ENCODE results near the gene WDR20.

Gene WDR20, protein sequence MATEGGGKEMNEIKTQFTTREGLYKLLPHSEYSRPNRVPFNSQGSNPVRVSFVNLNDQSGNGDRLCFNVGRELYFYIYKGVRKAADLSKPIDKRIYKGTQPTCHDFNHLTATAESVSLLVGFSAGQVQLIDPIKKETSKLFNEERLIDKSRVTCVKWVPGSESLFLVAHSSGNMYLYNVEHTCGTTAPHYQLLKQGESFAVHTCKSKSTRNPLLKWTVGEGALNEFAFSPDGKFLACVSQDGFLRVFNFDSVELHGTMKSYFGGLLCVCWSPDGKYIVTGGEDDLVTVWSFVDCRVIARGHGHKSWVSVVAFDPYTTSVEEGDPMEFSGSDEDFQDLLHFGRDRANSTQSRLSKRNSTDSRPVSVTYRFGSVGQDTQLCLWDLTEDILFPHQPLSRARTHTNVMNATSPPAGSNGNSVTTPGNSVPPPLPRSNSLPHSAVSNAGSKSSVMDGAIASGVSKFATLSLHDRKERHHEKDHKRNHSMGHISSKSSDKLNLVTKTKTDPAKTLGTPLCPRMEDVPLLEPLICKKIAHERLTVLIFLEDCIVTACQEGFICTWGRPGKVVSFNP

DNA sequence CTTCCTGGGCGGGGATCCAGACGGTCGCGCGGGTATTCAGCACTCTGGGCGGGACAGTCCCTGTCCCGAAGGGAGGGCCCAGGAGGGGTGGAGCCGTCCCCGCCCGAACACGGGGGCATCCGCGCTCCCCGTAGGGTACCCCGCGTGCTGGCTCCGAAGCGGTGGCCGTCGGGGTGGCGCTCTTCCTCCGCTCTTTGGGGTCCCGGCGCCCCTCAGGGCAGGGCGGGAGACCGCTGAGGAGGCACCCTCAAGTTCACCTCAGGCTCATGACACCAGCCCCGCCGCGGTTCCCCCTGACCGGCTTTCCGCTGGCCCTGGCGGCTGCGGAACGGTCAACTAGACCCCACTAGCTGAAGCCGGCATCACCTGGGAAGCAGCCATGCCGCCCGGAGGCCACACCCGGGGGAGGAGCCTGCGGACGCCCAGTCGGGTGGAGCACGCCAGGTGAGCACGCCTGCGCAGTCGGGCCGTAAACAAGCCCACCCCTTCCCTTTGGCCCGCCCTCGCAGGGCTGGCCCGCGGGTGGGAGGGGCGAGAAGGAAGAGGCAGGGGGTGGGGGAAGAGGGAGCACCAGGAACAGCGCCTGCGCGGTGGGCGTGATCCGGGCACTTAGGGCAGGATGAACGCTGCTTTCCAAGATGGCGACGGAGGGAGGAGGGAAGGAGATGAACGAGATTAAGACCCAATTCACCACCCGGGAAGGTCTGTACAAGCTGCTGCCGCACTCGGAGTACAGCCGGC lies at the start of gene WDR20:
TSS of gene WDR20 (plus strand) at position 612 of the 741 bp plus-strand sequence. CDS start at position 639, 27 bp downstream.
- no peaks in the 10 kb centered on the region for H3K27me3 ChIP-seq (ENCODE audit: control insufficient read depth, insufficient read depth, low read length)
- peak within 1 kb of the TSS; percentile 95 for H3K9ac ChIP-seq (ENCODE audit: low read length)
- no peaks in the 10 kb centered on the region for H3K36me3 ChIP-seq (ENCODE audit: control insufficient read depth, insufficient read depth, low read length)
- peaks cover 8% of the 10 kb centered on the region for H3K4me1 ChIP-seq (ENCODE audit: control insufficient read depth, insufficient read depth, low read length)
- no peaks in the 10 kb centered on the region for H3K9me3 ChIP-seq (ENCODE audit: control insufficient read depth, low read length)
- peak within 1 kb of the TSS; percentile 98 for H3K4me3 ChIP-seq (ENCODE audit: low read length)

DNA sequence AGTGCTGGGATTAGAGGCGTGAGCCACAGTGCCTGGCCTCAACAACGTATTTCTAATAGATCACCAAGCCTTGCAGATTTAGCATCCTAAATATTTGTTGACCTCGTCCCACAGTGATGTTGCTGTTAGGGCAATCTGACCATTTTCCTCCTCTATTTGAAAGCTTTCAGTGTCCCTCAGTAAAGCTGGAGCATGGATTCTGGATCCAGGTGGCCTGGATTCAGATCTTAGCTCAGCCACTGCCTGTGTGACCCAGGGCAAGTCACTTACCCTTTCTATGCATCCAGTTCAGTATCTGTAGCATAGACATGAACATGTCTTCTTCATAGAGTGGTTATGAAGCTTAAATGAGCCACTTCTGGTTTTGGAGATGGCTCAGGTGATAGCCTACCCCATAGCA lies 49.0 kb upstream of the WDR20 start:
- Histone ChIP-seq H3K4me3 (ENCODE audit: low read length) (no peak overlapping the region), H3K27me3 (ENCODE audit: control insufficient read depth, insufficient read depth, low read length) (no peaks in the 10 kb centered on the region), H3K36me3 (ENCODE audit: control insufficient read depth, insufficient read depth, low read length) (no peaks in the 10 kb centered on the region), H3K4me1 (ENCODE audit: control insufficient read depth, insufficient read depth, low read length) (peaks cover 9% of the 10 kb centered on the region), H3K9me3 (ENCODE audit: control insufficient read depth, low read length) (no peaks in the 10 kb centered on the region), H3K9ac (ENCODE audit: low read length) (no peak overlapping the region)

DNA sequence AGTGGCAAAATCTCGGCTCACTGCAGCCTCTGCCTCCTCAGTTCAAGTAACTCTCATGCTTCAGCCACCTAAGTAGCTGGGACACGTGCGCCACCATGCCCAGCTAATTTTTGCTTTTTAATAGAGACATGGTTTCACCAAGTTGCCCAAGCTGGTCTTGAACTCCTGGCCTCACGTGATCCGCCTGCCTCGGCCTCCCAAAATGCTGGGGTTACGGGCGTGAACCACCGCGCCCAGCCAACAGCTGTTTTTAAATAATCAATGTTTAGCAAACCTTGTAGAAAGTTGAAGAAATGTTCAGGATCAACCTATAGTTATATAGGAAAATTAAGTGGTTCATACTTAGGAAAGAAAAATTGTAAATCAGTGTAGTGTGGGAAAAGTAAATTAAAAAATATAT lies 46.9 kb upstream of the WDR20 start:
- no peak overlapping the region for H3K4me3 ChIP-seq (ENCODE audit: low read length)
- no peaks in the 10 kb centered on the region for H3K9me3 ChIP-seq (ENCODE audit: control insufficient read depth, low read length)
- no peaks in the 10 kb centered on the region for H3K27me3 ChIP-seq (ENCODE audit: control insufficient read depth, insufficient read depth, low read length)
- no peaks in the 10 kb centered on the region for H3K36me3 ChIP-seq (ENCODE audit: control insufficient read depth, insufficient read depth, low read length)
- no peak overlapping the region for H3K9ac ChIP-seq (ENCODE audit: low read length)
- H3K4me1 ChIP-seq (ENCODE audit: control insufficient read depth, insufficient read depth, low read length): peaks cover 14% of the 10 kb centered on the region

DNA sequence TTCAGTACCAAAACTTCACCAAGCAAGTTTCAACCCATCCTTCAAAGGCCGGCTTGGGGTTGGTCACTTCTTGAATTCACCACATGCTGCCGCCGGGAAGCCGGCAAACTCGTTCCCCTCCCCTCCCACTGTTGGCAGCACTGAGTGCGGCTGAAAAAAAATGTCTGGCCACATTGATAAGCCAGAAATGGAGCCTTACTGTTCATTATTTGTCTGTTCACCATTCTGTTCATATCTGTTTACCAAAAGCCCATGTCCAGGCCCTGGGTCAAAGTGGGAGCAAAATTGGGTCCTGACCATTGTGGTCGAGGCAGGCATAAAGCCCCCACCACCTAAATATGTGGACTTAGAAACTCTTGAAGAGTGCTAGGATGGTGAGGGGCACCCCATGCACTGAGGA lies 45.6 kb upstream of the WDR20 start:
- H3K36me3 ChIP-seq (ENCODE audit: control insufficient read depth, insufficient read depth, low read length): no peaks in the 10 kb centered on the region
- H3K9me3 ChIP-seq (ENCODE audit: control insufficient read depth, low read length): no peaks in the 10 kb centered on the region
- H3K27me3 ChIP-seq (ENCODE audit: control insufficient read depth, insufficient read depth, low read length): no peaks in the 10 kb centered on the region
- no peak overlapping the region for H3K9ac ChIP-seq (ENCODE audit: low read length)
- peaks cover 4% of the 10 kb centered on the region for H3K4me1 ChIP-seq (ENCODE audit: control insufficient read depth, insufficient read depth, low read length)
- H3K4me3 ChIP-seq (ENCODE audit: low read length): no peak overlapping the region

DNA sequence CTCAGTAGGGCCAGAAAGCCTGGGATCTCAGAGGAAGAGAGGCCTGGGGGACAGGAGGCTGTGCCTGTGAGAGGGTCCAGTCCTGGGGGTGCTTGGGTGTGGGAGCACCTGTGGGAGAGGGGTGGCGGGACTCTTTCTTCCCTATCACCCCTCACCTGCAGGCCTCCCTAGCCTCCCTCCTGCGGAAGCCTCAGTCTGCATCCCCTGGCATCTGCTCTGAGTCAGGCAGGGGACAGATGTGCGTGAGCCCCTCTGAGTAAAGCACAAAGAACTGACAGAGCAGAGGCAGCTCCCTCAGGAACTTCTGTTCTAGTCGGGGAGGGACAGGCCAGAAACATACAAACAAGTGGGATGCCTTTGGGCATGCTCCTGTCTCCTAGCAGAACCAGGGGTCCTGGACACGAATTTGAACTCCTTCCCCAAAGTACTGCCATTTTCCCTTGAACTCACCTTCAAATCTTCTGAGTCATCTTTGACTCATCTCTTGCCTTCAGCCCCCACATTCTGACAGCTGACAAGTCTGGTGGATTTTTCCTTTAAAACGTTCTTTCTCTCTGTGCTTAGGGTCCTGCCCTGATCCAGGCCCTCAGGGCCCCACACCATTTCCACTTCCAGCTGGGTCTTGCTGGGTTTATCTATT lies 44.3 kb upstream of the WDR20 start:
- Histone ChIP-seq H3K9ac (ENCODE audit: low read length) (no peak overlapping the region), H3K4me1 (ENCODE audit: control insufficient read depth, insufficient read depth, low read length) (peaks cover 4% of the 10 kb centered on the region), H3K36me3 (ENCODE audit: control insufficient read depth, insufficient read depth, low read length) (no peaks in the 10 kb centered on the region), H3K9me3 (ENCODE audit: control insufficient read depth, low read length) (no peaks in the 10 kb centered on the region), H3K4me3 (ENCODE audit: low read length) (no peak overlapping the region), H3K27me3 (ENCODE audit: control insufficient read depth, insufficient read depth, low read length) (no peaks in the 10 kb centered on the region)

DNA sequence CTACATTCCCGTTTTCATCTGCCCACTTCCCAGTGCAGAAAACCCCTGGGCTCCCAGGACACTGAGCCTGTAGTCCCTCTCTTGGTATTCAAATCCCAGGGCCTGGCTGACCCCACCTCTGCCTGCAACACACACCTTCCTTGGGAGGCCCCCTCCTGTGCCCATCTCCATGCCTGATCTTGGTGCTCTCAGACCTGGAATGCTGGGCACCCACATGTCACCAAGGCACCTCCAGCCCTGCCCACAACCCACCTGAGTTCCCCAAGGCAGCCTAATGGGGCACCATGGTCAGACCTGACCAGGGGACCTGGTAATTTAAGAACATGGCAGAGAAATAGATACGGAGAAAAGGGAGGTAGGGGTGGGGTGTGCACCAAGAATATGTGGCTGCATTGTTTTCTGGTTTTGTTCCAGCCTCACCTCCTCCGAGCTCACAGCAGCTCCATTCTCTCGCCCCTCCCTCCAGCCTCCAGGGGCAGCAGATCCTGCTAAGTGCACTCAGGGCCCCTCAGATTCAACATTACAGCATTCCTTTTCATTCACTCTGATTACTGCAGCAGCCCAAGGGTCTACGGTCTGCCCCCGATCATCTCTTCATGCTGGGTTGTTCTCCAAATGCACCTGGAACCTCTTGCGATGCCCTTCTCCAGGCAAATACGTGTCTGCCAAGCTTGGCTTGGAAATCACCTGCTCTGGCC lies 43.7 kb upstream of the WDR20 start:
- Histone ChIP-seq H3K4me3 (ENCODE audit: low read length) (no peak overlapping the region), H3K9ac (ENCODE audit: low read length) (no peak overlapping the region)

DNA sequence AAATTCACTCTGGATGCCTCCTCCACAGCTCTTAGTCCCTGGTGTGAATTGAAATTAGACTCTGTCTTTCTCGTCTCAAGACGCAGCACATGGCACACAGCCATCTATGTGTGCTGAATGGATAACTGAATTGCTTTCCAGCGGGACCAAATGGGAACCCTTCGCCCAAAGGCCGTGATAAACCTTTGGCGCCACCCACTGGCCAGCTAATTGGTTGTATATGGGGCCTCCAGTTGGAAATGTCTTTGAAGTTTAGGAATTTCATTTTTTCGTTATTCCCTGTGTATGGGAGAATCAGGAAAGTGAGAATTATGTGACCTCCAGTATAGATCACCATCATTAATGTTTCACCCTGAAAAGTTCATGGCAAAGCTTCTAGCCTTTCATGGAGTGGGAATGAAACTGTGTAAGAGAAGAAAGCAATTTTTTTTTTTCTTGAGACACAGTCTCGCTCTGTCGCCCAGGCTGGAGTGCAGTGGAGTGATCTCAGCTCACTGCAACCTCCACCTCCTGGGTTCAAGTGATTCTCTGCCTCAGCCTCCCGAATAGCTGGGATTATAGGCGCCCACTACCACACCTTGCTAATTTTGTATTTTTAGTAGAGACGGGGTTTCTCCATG lies 43.0 kb upstream of the WDR20 start:
- Histone ChIP-seq H3K4me3 (ENCODE audit: low read length) (no peak overlapping the region), H3K4me1 (ENCODE audit: control insufficient read depth, insufficient read depth, low read length) (peaks cover 4% of the 10 kb centered on the region), H3K27me3 (ENCODE audit: control insufficient read depth, insufficient read depth, low read length) (no peaks in the 10 kb centered on the region), H3K36me3 (ENCODE audit: control insufficient read depth, insufficient read depth, low read length) (no peaks in the 10 kb centered on the region), H3K9me3 (ENCODE audit: control insufficient read depth, low read length) (no peaks in the 10 kb centered on the region), H3K9ac (ENCODE audit: low read length) (no peak overlapping the region)

More for the DNA sequence above, 43.7 kb upstream of the WDR20 start:
- Histone ChIP-seq H3K27me3 (ENCODE audit: control insufficient read depth, insufficient read depth, low read length) (no peaks in the 10 kb centered on the region), H3K9me3 (ENCODE audit: control insufficient read depth, low read length) (no peaks in the 10 kb centered on the region), H3K36me3 (ENCODE audit: control insufficient read depth, insufficient read depth, low read length) (no peaks in the 10 kb centered on the region), H3K4me1 (ENCODE audit: control insufficient read depth, insufficient read depth, low read length) (peaks cover 4% of the 10 kb centered on the region)

DNA sequence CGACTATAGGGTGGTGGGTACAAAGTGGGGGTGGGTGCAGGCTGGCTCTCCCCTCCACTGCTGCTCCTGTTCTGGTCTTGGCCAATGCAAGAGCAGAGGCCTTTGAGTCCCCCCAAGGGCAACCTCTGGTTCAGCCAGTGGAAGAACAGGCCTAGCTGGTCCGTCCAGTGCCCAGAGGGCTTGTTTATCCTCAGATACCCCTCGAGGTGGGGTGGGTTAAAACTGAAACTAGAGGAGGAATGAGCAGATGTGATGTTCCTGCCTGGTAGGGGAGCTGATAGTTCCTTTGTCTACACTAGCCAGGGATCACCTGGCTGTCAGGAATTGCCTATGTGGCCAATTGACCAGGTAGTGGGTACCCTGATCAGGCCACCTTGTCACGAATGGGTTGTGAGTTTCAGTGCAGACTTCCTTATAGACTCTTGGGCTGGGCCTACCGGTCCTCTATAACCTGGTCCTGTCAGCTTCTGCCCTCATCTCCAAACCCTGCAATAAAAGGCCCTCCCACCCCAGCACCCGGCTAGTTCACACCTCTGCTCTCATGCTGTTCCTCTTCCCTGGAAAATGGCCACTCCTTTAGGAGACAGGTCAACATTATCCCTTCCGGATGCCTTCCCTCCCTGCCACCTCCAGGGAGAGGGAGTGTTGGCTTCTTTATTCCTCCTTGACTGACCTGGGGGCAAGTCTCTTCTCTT lies 42.1 kb upstream of the WDR20 start:
- no peak overlapping the region for H3K4me3 ChIP-seq (ENCODE audit: low read length)
- no peak overlapping the region for H3K9ac ChIP-seq (ENCODE audit: low read length)
- H3K27me3 ChIP-seq (ENCODE audit: control insufficient read depth, insufficient read depth, low read length): no peaks in the 10 kb centered on the region
- no peaks in the 10 kb centered on the region for H3K9me3 ChIP-seq (ENCODE audit: control insufficient read depth, low read length)
- peaks cover 4% of the 10 kb centered on the region for H3K4me1 ChIP-seq (ENCODE audit: control insufficient read depth, insufficient read depth, low read length)
- no peaks in the 10 kb centered on the region for H3K36me3 ChIP-seq (ENCODE audit: control insufficient read depth, insufficient read depth, low read length)

DNA sequence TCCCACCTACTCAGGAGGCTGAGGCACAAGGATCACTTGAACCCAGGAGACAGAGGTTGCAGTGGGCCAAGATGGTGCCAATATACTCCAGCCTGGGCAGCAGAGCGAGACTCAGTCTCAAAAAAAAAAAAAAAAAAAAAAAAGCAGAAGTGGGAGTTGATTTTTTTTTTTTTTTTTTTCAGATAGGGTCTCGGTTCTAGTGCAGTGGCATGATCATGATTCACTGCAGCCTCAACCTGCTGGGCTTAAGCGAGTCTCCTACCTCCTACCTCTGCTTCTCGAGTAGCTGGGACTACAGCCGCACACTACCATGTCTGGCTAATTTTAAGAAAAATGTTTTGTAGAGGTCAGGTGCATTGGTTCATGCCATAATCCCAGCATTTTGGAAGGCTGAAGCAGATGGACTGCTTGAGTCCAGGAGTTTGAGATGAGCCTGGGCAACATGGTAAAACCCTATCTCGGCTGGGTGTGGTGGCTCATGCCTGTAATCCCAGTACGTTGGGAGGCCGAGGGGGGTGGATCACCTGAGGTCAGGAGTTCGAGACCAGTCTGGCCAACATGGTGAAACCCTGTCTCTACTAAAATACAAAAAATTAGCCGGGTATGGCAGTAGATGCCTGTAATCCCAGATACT lies 36.5 kb upstream of the WDR20 start:
- no peaks in the 10 kb centered on the region for H3K9me3 ChIP-seq (ENCODE audit: control insufficient read depth, low read length)
- no peaks in the 10 kb centered on the region for H3K36me3 ChIP-seq (ENCODE audit: control insufficient read depth, insufficient read depth, low read length)
- no peak overlapping the region for H3K9ac ChIP-seq (ENCODE audit: low read length)
- H3K27me3 ChIP-seq (ENCODE audit: control insufficient read depth, insufficient read depth, low read length): no peaks in the 10 kb centered on the region
- no peak overlapping the region for H3K4me3 ChIP-seq (ENCODE audit: low read length)
- H3K4me1 ChIP-seq (ENCODE audit: control insufficient read depth, insufficient read depth, low read length): no peaks in the 10 kb centered on the region

DNA sequence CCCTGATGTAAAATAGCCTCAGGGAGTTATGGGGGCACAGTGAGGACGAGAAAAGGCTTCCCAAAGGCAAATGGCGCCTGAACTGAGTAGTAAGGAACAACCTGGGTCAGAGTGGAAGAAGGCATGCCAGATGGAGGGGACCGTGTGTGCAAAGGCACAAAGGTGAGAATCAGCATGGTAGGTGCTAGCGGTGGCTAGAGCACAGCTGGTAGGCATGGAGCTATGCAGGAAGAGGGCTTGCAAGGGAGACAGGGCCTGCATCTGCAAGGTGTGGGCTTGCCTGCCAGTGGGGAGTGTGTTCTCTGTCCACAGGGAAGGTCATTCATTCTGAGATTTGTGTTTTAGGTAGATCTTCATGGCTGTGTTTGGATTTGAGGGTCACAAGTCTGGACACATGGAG lies 34.3 kb upstream of the WDR20 start:
- Histone ChIP-seq H3K36me3 (ENCODE audit: control insufficient read depth, insufficient read depth, low read length) (no peaks in the 10 kb centered on the region), H3K9ac (ENCODE audit: low read length) (no peak overlapping the region), H3K9me3 (ENCODE audit: control insufficient read depth, low read length) (no peaks in the 10 kb centered on the region), H3K27me3 (ENCODE audit: control insufficient read depth, insufficient read depth, low read length) (no peaks in the 10 kb centered on the region), H3K4me3 (ENCODE audit: low read length) (no peak overlapping the region), H3K4me1 (ENCODE audit: control insufficient read depth, insufficient read depth, low read length) (no peaks in the 10 kb centered on the region)

All from mucosa of stomach (tissue), 1 donor.